Heart left ventricle (tissue), 16 donors: ENCODE measurements around the gene RPRD1B. TPM values are rescaled to one million over a fixed set of nuclear protein-coding genes. Genes with fewer than 3 reads are reported as not detected.

ENCODE experiments used
- ATAC-seq, 4 donors: fragments of 200-7000 bp; cut with Tn5 transposase; one replicate each; pipeline ENCODE4 v1.9.1; 2020 to 2022; ENCODE audit warnings: moderate library complexity in 4 of 4, mild to moderate bottlenecking in 3 of 4, moderate number of reproducible peaks in 1 of 4
- DNase-seq, 5 donors: peaks; one replicate each; pipeline ENCODE4 v3.0.0-alpha.2; 2020
- H3K27ac ChIP-seq, 12 donors: fragments of 200-600 bp; sonication (generic) in 4 of 12; one replicate each; pipeline versions ENCODE4 v1.5.0 to v1.8.0; 2016 to 2022; ENCODE audit warnings: mild to moderate bottlenecking in 2 of 12
- H3K27me3 ChIP-seq, 9 donors: fragments of 200-600 bp; sonication (generic) in 2 of 9; one replicate each; pipeline versions ENCODE4 v1.5.1 to v1.8.0; 2016 to 2022; ENCODE audit warnings: mild to moderate bottlenecking in 3 of 9
- H3K36me3 ChIP-seq, 9 donors: fragments of 200-600 bp; sonication (generic) in 2 of 9; one replicate each; pipeline versions ENCODE4 v1.5.0 to v1.8.0; 2018 to 2022; ENCODE audit warnings: mild to moderate bottlenecking in 2 of 9
- H3K4me1 ChIP-seq, 12 donors: fragments of 200-600 bp; sonication (generic) in 4 of 12; one replicate each; pipeline versions ENCODE4 v1.5.0 to v1.8.0; 2016 to 2022; ENCODE audit warnings: mild to moderate bottlenecking in 3 of 12
- H3K4me3 ChIP-seq, 12 donors: fragments of 200-600 bp; sonication (generic) in 4 of 12; one replicate each; pipeline versions ENCODE4 v1.5.0 to v1.8.0; 2017 to 2022; ENCODE audit warnings: mild to moderate bottlenecking in 9 of 12, moderate library complexity in 4 of 12
- H3K9me3 ChIP-seq, 12 donors: fragments of 200-600 bp; sonication (generic) in 4 of 12; one replicate each; pipeline versions ENCODE4 v1.5.0 to v1.8.0; 2016 to 2022; ENCODE audit warnings: mild to moderate bottlenecking in 1 of 12
- CTCF ChIP-seq, 12 donors: fragments of 200-600 bp; sonication (generic) in 4 of 12; IDR thresholded peaks; one replicate each; pipeline versions ENCODE4 v1.5.0 to v1.8.0; 2018 to 2022; ENCODE audit warnings: antibody characterized with exemption in 12 of 12, mild to moderate bottlenecking in 5 of 12
- POLR2A ChIP-seq, 2 donors: fragments of 450-650 bp; IDR thresholded peaks; one replicate each; pipeline ENCODE4 v1.6.1; 2017; ENCODE audit warnings: antibody characterized with exemption in 2 of 2, mild to moderate bottlenecking in 2 of 2, moderate library complexity in 2 of 2
- WGBS, 4 donors: extraction: QIAGEN DNeasy Blood & Tissue Kit in 2 of 4; methylation state at CpG; one replicate each; pipeline versions ENCODE4 v1.1.5 to v1.1.7; 2013 to 2018; 5-methylcytosine and 5-hydroxymethylcytosine counted together
- intact Hi-C, 10 donors: fragments of 100-400 bp; cut with DNase I; formaldehyde crosslinking; loops; one replicate each; pipeline versions ENCODE4 v1.11.1 to v1.14.2; 2022
- long read RNA-seq, 3 donors: library from polyadenylated mRNA; unstranded; transcript quantifications; one replicate each; pipeline ENCODE4 v2.0.0, GENCODE V29; 2020 to 2021
- polyA plus RNA-seq, 2 donors: library from polyadenylated mRNA; stranded (reverse); fragments of 200-250 nt; gene quantifications; one replicate each; pipeline ENCODE4 v1.2.3, GENCODE V29; 2013
- total RNA-seq, 9 donors: library from RNA; depleted of rRNA in 2 of 9; stranded (reverse); fragments of >200 nt in 2 of 9; fragmentation: NEBNext Ultra II Directional in 3 of 9; extraction: Animal tissue kit (Norgen Biotek cat#: 25700) in 3 of 9; gene quantifications; one replicate each; pipeline versions ENCODE4 v1.1.0 to v1.2.4, GENCODE V29; 2016 to 2023
- donor health status: ischemic (EF 13 %, LVEDD 7.1; RV severe dilation, severe dysfunction).
- donor health status: healthy with polysubstance abuse.
- donor health status: DM: no; HTN: yes; CAD: no.
- donor health status: DM: no; HTN: no; CAD: no.
- donor health status: ischemic (EF 25% LVEDD 6.9; RV normal size, moderate dysfunction).
- donor health status: ischemic (EF 25% LVEDD 5.7; RV mildly dilated, moderate dysfunction).
- donor health status: healthy.
- donor health status: DM: yes; HTN: yes; CAD: no.
- donor health status: ischemic (EF 35%, LVEDD 5.7; RV mildly dilated, moderate dysfunction).
- donor health status: nonischemic (EF 11% LVEDD 7.7; RV severe dilation, severe dysfunction).
- donor health status: DM: yes; HTN: yes; CAD: no.
- donor health status: PGD.
- donor health status: ischemic (EF 29% LVEDD 5.4; RV normal size, mild dysfunction).
- donor health status: nonischemic (EF 23%, LVEDD 6.1; RV moderate dilation, normal function).

RPRD1B gene
- total RNA-seq (10 to 100 TPM; 32.5 to 60.2 (median 43.1) TPM), polyA plus RNA-seq (10 to 100 TPM in 1 of 2 donors, 1 to 10 TPM in 1; 9.1 to 41.3 TPM)
- long read RNA-seq, donor 1, transcript RPRD1B-201 (7 exons, 3,874 nt), result major isoform, 24 of 50 reads
- long read RNA-seq, donor 1, partial matches to known transcripts, result 2 of 50 reads
- long read RNA-seq, donor 1, other reads (novel, unspliced or antisense), result 18 of 50 reads
- long read RNA-seq, donor 2, transcript RPRD1B-201 (7 exons, 3,874 nt), result major isoform, 66 of 108 reads
- long read RNA-seq, donor 2, transcript RPRD1B-204 (2 exons, 571 nt), result minor isoform, 11 of 108 reads
- long read RNA-seq, donor 2, partial matches to known transcripts, result 2 of 108 reads
- long read RNA-seq, donor 2, other reads (novel, unspliced or antisense), result 26 of 108 reads
- long read RNA-seq, donor 3, transcript RPRD1B-201 (7 exons, 3,874 nt), result major isoform, 31 of 57 reads
- long read RNA-seq, donor 3, transcript RPRD1B-205 (2 exons, 554 nt), result minor isoform, 6 of 57 reads
- long read RNA-seq, donor 3, transcript RPRD1B-204 (2 exons, 571 nt), result minor isoform, 5 of 57 reads
- long read RNA-seq, donor 3, partial matches to known transcripts, result 6 of 57 reads
- long read RNA-seq, donor 3, other reads (novel, unspliced or antisense), result 9 of 57 reads

DNA sequence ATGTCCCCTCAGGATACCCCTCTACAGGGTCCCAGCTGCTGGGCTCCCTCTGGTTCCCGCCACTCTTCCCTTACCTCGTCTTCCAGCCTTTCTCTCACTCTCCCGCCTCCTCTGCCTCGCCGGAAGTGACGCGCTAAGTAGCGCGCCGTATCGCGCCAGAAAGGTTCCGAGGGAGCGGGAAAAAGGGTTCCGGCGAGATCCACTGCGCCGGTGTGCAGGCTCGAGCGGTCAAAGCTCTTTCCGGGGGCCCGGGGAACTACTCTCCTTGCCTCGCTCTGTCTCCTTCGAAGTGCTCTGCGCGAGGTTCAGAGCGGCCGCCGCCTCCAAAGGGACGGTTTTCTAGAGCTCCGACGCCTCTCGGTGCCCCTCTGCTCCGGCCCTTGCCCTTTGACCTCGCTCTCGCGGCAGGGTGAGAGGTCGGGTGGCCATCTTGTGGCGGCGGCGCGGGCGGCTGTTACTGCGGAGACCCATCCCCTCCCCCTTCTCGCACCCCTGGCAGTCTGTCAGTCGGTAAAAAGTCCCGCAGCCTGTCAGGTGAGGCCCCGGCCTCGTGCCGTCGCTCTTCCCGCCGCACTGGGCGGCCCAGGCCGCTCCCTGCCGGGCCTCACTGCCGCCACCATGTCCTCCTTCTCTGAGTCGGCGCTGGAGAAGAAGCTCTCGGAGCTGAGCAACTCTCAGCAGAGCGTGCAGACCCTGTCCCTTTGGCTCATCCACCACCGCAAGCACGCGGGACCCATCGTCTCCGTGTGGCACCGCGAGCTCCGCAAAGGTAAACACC, at the start of gene RPRD1B, which contains the start of gene TTI1:
RPRD1B (plus strand) TSS at position 417 of the 778 bp plus-strand sequence; CDS start at position 619, 202 bp downstream.
TTI1 (minus strand) TSS at position 127 of the 778 bp plus-strand sequence. CDS start 19,640 bp downstream, outside the sequence.
- ATAC-seq (peak; percentile 96 to 98 (median 98)), DNase-seq (peak; percentile 91 to 94 (median 93))
- Histone ChIP-seq H3K9me3 (peaks cover 0 to 6% (median 0%) of the 10 kb centered on the region in 12 donors), H3K27ac (peak within 1 kb of the TSS; percentile 88 to 100 (median 95)), H3K27me3 (no peaks in the 10 kb centered on the region), H3K4me1 (peaks cover 6 to 61% (median 47%) of the 10 kb centered on the region in 12 donors), H3K4me3 (peak within 1 kb of the TSS; percentile 42 to 98 (median 84)), H3K36me3 (peaks cover 0 to 23% (median 6%) of the 10 kb centered on the region in 9 donors)
- TF ChIP-seq CTCF (IDR thresholded peaks at IDR 0.05) (peak in 2 of 12 donors; percentile 29 to 34), POLR2A (IDR thresholded peaks at IDR 0.05) (peak in 1 of 2 donors; percentile 70)
- 0 to 1% (median 0%) methylated on average over 57 to 69 of the region's 69 CpGs for WGBS, 4 donors
- intact Hi-C loops, result loop anchor here in 1 of 10 donors (10.0 kb wide), 1 partner anchor 469 kb away; no protein-coding TSS in a partner anchor

- H3K27ac ChIP-seq, result peak overlapping the region in 11 of 12 donors; percentile 44 to 89 (median 57)
Measured at GRCh38 chr20:37984018-37984785, 49.3 kb upstream of the RPRD1B start.

More at GRCh38 chr20:37984018-37984785, 49.3 kb upstream of the RPRD1B start:
- H3K36me3 ChIP-seq, result peaks cover 0 to 41% (median 11%) of the 10 kb centered on the region in 9 donors
- no peaks in the 10 kb centered on the region for H3K27me3 ChIP-seq
- intact Hi-C loops, result no loop called here
- ATAC-seq (peak; percentile 17 to 84 (median 68)), DNase-seq (peak in 4 of 5 donors; percentile 28 to 86 (median 50))
- WGBS, 4 donors, result 46 to 59% (median 55%) methylated on average over 9 to 14 of the region's 14 CpGs
- TF ChIP-seq POLR2A (IDR thresholded peaks at IDR 0.05) (no peak), CTCF (IDR thresholded peaks at IDR 0.05) (no peak)
- H3K4me1 ChIP-seq, result peaks cover 0 to 51% (median 33%) of the 10 kb centered on the region in 12 donors
- no peaks in the 10 kb centered on the region for H3K9me3 ChIP-seq
- H3K4me3 ChIP-seq, result no peak overlapping the region
